Stimulated activated CD4-positive, alpha-beta T cell treated with anti-CD3 and anti-CD28 coated beads, Interleukin-15, amount 100 ng/mL, for 24 hours (primary cell): ENCODE results near the gene TAS2R43.
"Not testable (repeated sequence)": the region's sequence is repeated elsewhere in the genome, so short reads cannot be mapped to it uniquely, and the experiment has no call there.

Experiments used
- DNase-seq: peaks from one replicate; pipeline ENCODE4 v3.0.0-alpha.2; 2020

Gene TAS2R43

DNA sequence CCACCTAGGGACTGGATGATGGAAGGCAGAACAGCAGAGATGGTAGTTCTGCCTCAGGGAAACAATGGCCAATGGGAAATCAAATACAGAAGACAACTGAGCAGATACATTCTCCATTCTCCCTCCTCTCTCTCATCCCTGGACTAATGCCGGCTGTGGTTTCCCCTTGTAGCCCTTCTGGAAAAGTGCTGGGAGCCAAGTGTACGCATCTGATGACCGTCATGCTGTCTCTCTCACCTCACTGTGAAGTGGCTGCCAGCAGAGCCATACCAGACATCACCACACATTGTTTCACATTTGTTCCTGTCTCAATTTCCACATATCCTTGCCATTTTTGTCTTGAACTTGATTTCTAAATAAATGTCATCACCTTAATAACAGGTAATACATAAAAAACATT, 33.1 kb downstream of the TAS2R43 start:
- no peak for DNase-seq

DNA sequence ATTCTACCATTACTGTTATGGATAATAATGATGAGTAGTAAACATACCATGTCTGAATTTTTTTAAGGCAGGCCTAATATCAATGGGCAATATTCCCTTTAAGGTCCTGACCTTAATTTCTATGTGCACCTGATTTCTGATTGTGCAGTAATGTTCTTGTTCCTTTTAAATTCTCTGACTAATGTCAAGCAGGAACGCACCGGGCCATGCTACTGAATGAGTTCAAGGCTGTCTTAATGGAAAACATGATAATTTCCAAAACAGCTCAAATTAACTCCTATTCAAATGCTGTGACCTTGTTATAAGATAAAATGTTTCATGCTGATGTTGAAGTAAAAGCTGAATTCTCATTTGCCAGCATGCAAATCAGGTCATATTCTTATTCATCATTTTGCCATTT, 36.8 kb downstream of the TAS2R43 start:
- DNase-seq: no peak

DNA sequence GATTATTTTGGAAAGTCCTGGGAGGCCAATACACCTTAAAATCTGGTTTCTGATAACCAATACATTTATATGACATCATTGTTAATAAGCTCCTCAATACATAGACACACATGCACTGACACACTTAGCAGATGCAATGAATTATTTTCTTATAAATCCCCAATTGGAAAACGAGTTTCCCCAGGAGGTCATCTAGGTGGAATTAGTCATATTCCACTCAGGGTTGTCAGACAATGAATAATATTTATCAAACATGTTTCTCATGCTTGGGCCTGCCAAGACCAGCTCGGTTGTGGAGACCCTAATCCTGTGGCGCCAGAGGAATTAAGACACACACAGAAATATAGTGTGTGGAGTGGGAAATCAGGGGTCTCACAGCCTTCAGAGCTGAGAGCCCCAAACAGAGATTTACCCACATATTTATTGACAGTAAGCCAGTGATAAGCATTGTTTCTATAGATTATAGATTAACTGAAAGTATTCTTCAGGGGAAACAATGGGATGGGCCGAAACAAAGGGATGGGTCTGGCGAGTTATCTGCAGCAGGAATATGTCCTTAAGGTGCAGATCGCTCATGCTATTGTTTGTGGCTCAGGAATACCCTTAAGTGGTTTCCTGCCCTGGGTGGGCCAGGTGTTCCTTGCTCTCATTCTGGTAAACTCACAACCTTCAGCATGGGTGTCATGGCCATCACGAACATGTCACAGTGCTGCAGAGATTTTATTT, 42.1 kb downstream of the TAS2R43 start:
- not testable (repeated sequence) for DNase-seq

DNA sequence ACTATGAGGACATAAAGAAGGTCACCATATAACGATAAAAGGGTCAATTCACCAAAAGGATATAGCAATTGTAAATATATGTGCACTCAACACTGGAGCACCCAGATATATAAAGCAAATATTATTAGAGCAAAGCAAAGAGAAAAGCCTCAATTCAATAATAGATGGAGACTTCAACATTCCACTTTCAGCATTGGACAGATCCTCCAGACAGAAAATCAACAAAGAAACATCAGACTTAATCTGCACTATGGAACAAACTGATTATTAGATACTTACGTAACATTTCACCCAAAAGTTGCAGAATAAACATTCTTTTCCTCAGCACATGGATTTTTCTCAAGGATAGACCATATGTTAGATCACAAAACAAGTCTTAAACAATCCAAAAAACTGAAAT, 50.7 kb downstream of the TAS2R43 start:
- not testable (repeated sequence) for DNase-seq
